Fibroblast of villous mesenchyme (primary cell): ENCODE data around the gene MSTO1. TPM values are rescaled to one million over a fixed set of nuclear protein-coding genes. Genes with fewer than 3 reads are reported as not detected.

ENCODE experiments used
- DNase-seq: peaks from one replicate; pipeline ENCODE4 v3.0.0-alpha.2; 2010; ENCODE audit warnings: low read depth
- H3K4me3 ChIP-seq: 2 replicates; pipeline ENCODE4 v1.5.1; 2011; ENCODE audit warnings: low read depth, mild to moderate bottlenecking, low read length
- CTCF ChIP-seq: IDR thresholded peaks from 2 replicates; pipeline ENCODE4 v1.5.1; 2012; ENCODE audit warnings: low read depth, mild to moderate bottlenecking, low read length; ENCODE audit not compliant: insufficient read depth
- total RNA-seq: library from RNA; depleted of rRNA; stranded (reverse); fragments of >200 nt; gene quantifications from 2 replicates; pipeline ENCODE4 v1.2.3, GENCODE V29; 2012

The MSTO1 gene
- total RNA-seq, 1 donor, result 24.6 TPM

- no peak for TF ChIP-seq CTCF
- no peak overlapping the region for H3K4me3 ChIP-seq
- no peak for DNase-seq
These were observed 35.1 kb downstream of the MSTO1 start for GRCh38 chr1:155645034-155645598.

DNA sequence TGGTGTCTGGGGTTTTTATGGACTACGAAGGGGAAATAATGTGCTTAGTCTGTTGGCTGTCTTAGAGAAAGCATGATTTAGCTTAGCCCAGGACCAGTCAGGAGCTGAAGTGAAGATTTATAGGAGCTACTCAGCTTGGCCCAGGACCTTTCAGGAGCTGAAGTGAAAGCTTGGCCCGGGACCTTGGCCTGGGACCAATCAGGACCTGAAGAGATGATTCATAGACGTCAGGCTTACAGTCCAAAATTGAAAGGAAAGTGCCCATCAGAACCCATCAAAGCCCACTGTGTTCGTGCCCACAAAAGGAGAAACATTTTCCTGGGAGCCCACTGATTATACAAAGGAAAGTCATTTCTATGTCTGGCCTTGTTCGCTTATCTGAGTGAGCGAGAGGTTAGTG, 35.6 kb downstream of the MSTO1 start:
- no peak for TF ChIP-seq CTCF
- no peak overlapping the region for H3K4me3 ChIP-seq
- no peak for DNase-seq

GRCh38 chr1:155646307-155646706, 36.3 kb downstream of the MSTO1 start:
- DNase-seq, result no peak
- no peak for TF ChIP-seq CTCF
- H3K4me3 ChIP-seq, result no peak overlapping the region

DNA sequence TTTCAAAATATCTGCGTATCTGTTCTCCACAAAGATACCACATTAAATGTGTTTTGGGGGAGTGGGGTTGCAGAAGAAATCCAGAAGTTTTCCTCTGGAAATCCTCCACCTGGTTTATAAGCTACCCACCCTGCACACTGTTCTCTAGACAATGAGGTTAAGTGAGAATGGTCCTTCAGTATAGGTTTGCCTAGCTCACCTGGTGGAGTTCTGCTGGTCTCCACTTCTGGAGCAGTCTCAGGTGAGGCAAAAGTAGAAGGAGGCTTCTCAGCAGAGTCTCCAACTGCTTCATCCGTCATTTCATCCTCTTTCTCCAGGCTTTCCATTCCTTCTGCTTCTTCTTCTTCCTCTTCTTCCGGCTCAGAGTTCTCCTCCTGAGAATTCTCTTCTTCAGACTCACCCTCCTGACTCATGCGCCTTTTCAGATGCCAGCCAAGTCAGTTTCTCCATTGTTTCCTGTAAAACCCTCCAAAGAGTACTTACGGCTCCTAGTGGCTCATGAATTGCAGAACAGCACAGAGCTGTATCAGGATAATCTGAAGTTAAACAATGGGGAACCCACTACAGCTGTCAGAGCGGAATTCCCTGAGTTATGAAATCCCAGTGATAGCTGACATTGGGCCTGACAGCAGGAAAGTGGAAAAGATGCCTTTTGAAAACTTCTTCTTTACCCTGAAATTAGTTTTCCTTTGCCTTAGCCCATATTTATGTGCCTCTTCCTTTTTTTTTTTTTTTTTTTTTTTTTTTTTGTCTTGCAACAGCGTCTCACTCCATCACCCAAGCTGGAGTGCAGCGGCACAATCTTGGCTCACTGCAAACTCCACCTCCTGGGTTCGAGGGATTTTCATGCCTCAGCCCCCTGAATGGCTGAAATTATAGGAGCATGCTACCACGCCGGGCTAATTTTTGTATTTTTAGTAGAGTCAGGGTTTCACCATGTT, 38.5 kb downstream of the MSTO1 start:
- DNase-seq, result peak; percentile 87
- TF ChIP-seq CTCF, result peak; percentile 63
- peak overlapping the region; percentile 21 for H3K4me3 ChIP-seq

- H3K4me3 ChIP-seq, result no peak overlapping the region
- no peak for DNase-seq
- TF ChIP-seq CTCF, result no peak
These were observed 39.7 kb downstream of the MSTO1 start for GRCh38 chr1:155649676-155650075.

DNA sequence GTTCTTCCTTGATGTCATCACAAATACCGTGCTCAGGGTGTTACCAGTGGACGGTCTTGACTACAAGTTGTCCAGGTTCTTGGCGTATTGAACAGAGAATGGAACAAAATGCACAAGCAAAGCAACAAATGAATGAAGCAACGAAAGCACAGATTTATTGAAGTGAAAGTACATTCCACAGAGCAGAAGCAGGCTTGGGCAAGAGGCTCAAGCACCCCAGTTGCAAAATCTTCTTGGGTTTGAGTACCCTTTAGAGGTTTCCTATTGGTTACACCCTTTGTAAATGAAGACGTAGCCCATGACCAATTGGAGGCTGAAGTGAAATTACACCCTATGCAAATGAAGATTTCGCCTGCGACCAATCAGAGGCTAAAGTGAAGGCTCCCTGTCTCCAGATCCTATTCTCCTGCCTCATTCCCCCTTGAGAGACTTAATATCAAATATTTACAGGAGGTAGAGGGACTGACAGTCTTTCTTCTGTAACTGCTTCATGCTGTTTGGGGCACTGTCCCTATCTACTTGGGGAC, 40.3 kb downstream of the MSTO1 start:
- no peak overlapping the region for H3K4me3 ChIP-seq
- no peak for DNase-seq
- TF ChIP-seq CTCF, result no peak
